HepG2 (cell line): ENCODE data around the gene UBE2B. TPM values are rescaled to one million over a fixed set of nuclear protein-coding genes. Genes with fewer than 3 reads are reported as not detected.

Experiments used
- ATRX ChIP-seq: sonication (generic); formaldehyde crosslinking; IDR thresholded peaks from 2 replicates; pipeline ENCODE4 v1.4.0; 2020; ENCODE audit warnings: missing genetic modification reagents, borderline replicate concordance
- GABPB1 ChIP-seq: IDR thresholded peaks from 2 replicates; pipeline ENCODE4 v1.6.1; 2016; ENCODE audit warnings: mild to moderate bottlenecking, missing genetic modification reagents, moderate library complexity, missing compliant biosample characterization
- KLF12 ChIP-seq: sonication (generic); formaldehyde crosslinking; IDR thresholded peaks from 2 replicates; pipeline ENCODE4 v1.4.0; 2020; ENCODE audit warnings: missing genetic modification reagents, borderline replicate concordance
- KLF15 ChIP-seq: sonication (generic); formaldehyde crosslinking; IDR thresholded peaks from 2 replicates; pipeline ENCODE4 v1.8.1; 2023; ENCODE audit warnings: borderline replicate concordance, mild to moderate bottlenecking, inconsistent platforms, missing genetic modification reagents, mixed read lengths
- PAWR ChIP-seq: sonication (generic); formaldehyde crosslinking; IDR thresholded peaks from 2 replicates; pipeline ENCODE4 v1.4.0; 2020; ENCODE audit warnings: missing genetic modification reagents, mild to moderate bottlenecking, borderline replicate concordance
- PITX1 ChIP-seq: sonication (generic); formaldehyde crosslinking; IDR thresholded peaks from 2 replicates; pipeline ENCODE4 v1.5.1; 2020; ENCODE audit warnings: mild to moderate bottlenecking, missing genetic modification reagents
- RBM39 ChIP-seq: fragments of 200-400 bp; formaldehyde crosslinking; IDR thresholded peaks from one replicate; pipeline ENCODE4 v1.6.1; 2018; ENCODE audit warnings: antibody characterized with exemption, mild to moderate bottlenecking, low read depth, low read length; ENCODE audit not compliant: poor library complexity, severe bottlenecking
- YEATS4 ChIP-seq: sonication (generic); formaldehyde crosslinking; IDR thresholded peaks from 2 replicates; pipeline ENCODE4 v1.4.0; 2020; ENCODE audit warnings: missing genetic modification reagents, borderline replicate concordance
- ZNF224 ChIP-seq: sonication (generic); formaldehyde crosslinking; IDR thresholded peaks from 2 replicates; pipeline ENCODE4 v1.5.0; 2020; ENCODE audit warnings: mild to moderate bottlenecking, missing genetic modification reagents
- ZNF253 ChIP-seq: sonication (generic); formaldehyde crosslinking; IDR thresholded peaks from 2 replicates; pipeline ENCODE4 v1.8.0; 2022; ENCODE audit warnings: mild to moderate bottlenecking, missing genetic modification reagents, borderline replicate concordance
- ZNF337 ChIP-seq: sonication (generic); formaldehyde crosslinking; IDR thresholded peaks from 2 replicates; pipeline ENCODE4 v1.5.1; 2020; ENCODE audit warnings: missing genetic modification reagents, low read depth, mild to moderate bottlenecking, borderline replicate concordance
- ZNF451 ChIP-seq: sonication (generic); formaldehyde crosslinking; IDR thresholded peaks from 2 replicates; pipeline ENCODE4 v1.5.0; 2020; ENCODE audit warnings: mild to moderate bottlenecking, missing genetic modification reagents
- ZNF530 ChIP-seq: sonication (generic); formaldehyde crosslinking; IDR thresholded peaks from 2 replicates; pipeline ENCODE4 v1.5.0; 2020; ENCODE audit warnings: low read depth, mild to moderate bottlenecking, missing genetic modification reagents
- ZNF768 ChIP-seq: sonication (generic); formaldehyde crosslinking; IDR thresholded peaks from 2 replicates; pipeline ENCODE4 v1.4.0; 2020; ENCODE audit warnings: missing genetic modification reagents
- ZNF790 ChIP-seq: sonication (generic); formaldehyde crosslinking; IDR thresholded peaks from 2 replicates; pipeline ENCODE4 v1.8.0; 2022; ENCODE audit warnings: missing genetic modification reagents, mild to moderate bottlenecking, borderline replicate concordance
- polyA plus RNA-seq, 8 experiments: library from polyadenylated mRNA; depleted of rRNA in 3 of 8; stranded (reverse) in 7 of 8; unstranded in 1 of 8; fragments of >200 nt; fragmentation: Illumina TruSeq in 4 of 8; extraction: Trizol in 4 of 8; gene quantifications; 2 replicates each; pipeline versions ENCODE4 v1.2.1 to v1.2.3, GENCODE V29; 2011 to 2016; ENCODE audit warnings: low read depth in 4 of 8, missing spikeins in 1 of 8, mixed read lengths in 1 of 8; ENCODE audit not compliant: insufficient read depth in 1 of 8
- total RNA-seq, 5 experiments: library from RNA; depleted of rRNA; stranded (reverse); fragments of >200 nt; fragmentation: Illumina TruSeq; extraction: Trizol; gene quantifications; 2 replicates each; pipeline ENCODE4 v1.2.3, GENCODE V29; 2016; ENCODE audit warnings: low read depth in 1 of 5
- TF ChIP-seq, protein P1 (sequence below): fragments of 450-650 bp; IDR thresholded peaks from 2 replicates; pipeline ENCODE4 v1.6.1; 2017
- TF ChIP-seq, protein P2 (sequence below): sonication (generic); formaldehyde crosslinking; IDR thresholded peaks from 2 replicates; pipeline ENCODE4 v1.4.0; 2020; ENCODE audit warnings: low read depth, missing genetic modification reagents
- TF ChIP-seq, protein P3 (sequence below): sonication (generic); formaldehyde crosslinking; IDR thresholded peaks from 2 replicates; pipeline ENCODE4 v1.4.0; 2020; ENCODE audit warnings: mild to moderate bottlenecking, missing genetic modification reagents

UBE2B gene
- total and polyA plus RNA-seq, 2 of the 13 experiments (the other 11 are each of a cell fraction or from before 2014, with no cell fraction given): 25.2 to 56.0 TPM

DNA sequence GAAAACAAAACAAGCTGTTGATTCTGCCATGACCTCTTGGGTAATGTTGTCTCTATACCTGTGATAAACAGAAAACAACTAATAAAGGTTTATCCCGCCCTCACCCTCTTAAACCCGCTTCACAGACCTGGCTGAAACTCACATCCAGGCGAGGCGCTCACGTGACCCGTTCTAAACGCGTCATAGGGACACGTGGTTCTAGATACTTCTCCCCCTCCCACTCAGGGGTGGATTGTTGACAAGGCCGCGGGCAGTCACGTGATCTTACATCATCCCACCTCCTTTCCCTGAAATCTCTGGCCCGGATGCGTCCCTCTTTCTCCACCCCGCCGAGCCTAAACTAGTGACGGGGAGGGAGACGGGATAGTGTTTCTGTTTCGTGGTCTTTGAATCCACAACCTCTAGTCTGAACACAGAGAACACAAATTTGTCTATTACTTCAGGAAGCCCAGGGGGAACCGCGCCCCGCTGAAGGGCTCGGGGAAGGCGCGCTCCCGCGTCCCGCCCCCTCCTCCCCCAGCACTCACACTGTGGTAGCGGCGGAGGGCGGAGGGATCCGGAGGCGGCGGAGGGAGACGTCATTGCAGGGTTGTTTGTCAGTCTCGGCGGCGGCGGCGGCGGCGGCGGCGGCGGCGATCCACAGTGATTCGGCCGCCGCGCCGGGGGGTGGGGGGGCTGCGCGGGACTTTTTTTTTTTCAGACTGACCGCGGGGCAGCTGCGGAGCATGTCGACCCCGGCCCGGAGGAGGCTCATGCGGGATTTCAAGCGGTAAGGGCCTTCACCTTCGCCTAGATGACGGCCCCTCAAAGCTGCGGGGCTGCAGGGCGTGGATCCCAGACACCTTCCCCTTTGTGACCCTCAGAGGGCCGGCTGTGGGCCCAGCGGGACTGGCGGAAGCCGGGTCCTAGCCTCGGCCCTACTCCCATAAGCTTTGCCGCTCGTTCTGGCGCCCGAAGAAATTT lies at the start of gene UBE2B (continued):
- TF ChIP-seq GABPB1 (CRISPR knock-in tag): peak; percentile 89
- no peak for TF ChIP-seq ZNF337 (CRISPR knock-in tag)
- peak; percentile 57; the same call in 1 of the 2 replicates for TF ChIP-seq ZNF451 (CRISPR knock-in tag)
- peak; percentile 87 for TF ChIP-seq ZNF224 (CRISPR knock-in tag)
- TF ChIP-seq, protein P1, sequence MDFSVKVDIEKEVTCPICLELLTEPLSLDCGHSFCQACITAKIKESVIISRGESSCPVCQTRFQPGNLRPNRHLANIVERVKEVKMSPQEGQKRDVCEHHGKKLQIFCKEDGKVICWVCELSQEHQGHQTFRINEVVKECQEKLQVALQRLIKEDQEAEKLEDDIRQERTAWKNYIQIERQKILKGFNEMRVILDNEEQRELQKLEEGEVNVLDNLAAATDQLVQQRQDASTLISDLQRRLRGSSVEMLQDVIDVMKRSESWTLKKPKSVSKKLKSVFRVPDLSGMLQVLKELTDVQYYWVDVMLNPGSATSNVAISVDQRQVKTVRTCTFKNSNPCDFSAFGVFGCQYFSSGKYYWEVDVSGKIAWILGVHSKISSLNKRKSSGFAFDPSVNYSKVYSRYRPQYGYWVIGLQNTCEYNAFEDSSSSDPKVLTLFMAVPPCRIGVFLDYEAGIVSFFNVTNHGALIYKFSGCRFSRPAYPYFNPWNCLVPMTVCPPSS: peak; percentile 86; the same call in 1 of the 2 replicates
- peak; percentile 77 for TF ChIP-seq PITX1
- TF ChIP-seq ZNF790: peak; percentile 92
- TF ChIP-seq, protein P2, sequence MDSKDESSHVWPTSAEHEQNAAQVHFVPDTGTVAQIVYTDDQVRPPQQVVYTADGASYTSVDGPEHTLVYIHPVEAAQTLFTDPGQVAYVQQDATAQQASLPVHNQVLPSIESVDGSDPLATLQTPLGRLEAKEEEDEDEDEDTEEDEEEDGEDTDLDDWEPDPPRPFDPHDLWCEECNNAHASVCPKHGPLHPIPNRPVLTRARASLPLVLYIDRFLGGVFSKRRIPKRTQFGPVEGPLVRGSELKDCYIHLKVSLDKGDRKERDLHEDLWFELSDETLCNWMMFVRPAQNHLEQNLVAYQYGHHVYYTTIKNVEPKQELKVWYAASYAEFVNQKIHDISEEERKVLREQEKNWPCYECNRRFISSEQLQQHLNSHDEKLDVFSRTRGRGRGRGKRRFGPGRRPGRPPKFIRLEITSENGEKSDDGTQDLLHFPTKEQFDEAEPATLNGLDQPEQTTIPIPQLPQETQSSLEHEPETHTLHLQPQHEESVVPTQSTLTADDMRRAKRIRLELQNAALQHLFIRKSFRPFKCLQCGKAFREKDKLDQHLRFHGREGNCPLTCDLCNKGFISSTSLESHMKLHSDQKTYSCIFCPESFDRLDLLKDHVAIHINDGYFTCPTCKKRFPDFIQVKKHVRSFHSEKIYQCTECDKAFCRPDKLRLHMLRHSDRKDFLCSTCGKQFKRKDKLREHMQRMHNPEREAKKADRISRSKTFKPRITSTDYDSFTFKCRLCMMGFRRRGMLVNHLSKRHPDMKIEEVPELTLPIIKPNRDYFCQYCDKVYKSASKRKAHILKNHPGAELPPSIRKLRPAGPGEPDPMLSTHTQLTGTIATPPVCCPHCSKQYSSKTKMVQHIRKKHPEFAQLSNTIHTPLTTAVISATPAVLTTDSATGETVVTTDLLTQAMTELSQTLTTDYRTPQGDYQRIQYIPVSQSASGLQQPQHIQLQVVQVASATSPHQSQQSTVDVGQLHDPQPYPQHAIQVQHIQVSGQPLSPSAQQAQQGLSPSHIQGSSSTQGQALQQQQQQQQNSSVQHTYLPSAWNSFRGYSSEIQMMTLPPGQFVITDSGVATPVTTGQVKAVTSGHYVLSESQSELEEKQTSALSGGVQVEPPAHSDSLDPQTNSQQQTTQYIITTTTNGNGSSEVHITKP: peak; percentile 99
- TF ChIP-seq ZNF768: peak; percentile 53; the same call in 1 of the 2 replicates
- TF ChIP-seq ATRX (CRISPR knock-in tag): no peak
- TF ChIP-seq YEATS4 (CRISPR knock-in tag): no peak; the same call in none of the 2 replicates
- peak; percentile 88; the same call in 1 of the 2 replicates for TF ChIP-seq ZNF253 (CRISPR knock-in tag)
- TF ChIP-seq PAWR: no peak
- TF ChIP-seq RBM39: peak; percentile 89
- TF ChIP-seq ZNF530 (CRISPR knock-in tag): no peak
- TF ChIP-seq, protein P3, sequence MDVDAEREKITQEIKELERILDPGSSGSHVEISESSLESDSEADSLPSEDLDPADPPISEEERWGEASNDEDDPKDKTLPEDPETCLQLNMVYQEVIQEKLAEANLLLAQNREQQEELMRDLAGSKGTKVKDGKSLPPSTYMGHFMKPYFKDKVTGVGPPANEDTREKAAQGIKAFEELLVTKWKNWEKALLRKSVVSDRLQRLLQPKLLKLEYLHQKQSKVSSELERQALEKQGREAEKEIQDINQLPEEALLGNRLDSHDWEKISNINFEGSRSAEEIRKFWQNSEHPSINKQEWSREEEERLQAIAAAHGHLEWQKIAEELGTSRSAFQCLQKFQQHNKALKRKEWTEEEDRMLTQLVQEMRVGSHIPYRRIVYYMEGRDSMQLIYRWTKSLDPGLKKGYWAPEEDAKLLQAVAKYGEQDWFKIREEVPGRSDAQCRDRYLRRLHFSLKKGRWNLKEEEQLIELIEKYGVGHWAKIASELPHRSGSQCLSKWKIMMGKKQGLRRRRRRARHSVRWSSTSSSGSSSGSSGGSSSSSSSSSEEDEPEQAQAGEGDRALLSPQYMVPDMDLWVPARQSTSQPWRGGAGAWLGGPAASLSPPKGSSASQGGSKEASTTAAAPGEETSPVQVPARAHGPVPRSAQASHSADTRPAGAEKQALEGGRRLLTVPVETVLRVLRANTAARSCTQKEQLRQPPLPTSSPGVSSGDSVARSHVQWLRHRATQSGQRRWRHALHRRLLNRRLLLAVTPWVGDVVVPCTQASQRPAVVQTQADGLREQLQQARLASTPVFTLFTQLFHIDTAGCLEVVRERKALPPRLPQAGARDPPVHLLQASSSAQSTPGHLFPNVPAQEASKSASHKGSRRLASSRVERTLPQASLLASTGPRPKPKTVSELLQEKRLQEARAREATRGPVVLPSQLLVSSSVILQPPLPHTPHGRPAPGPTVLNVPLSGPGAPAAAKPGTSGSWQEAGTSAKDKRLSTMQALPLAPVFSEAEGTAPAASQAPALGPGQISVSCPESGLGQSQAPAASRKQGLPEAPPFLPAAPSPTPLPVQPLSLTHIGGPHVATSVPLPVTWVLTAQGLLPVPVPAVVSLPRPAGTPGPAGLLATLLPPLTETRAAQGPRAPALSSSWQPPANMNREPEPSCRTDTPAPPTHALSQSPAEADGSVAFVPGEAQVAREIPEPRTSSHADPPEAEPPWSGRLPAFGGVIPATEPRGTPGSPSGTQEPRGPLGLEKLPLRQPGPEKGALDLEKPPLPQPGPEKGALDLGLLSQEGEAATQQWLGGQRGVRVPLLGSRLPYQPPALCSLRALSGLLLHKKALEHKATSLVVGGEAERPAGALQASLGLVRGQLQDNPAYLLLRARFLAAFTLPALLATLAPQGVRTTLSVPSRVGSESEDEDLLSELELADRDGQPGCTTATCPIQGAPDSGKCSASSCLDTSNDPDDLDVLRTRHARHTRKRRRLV (CRISPR knock-in tag): no peak
- TF ChIP-seq KLF12 (CRISPR knock-in tag): peak; percentile 78; the same call in 1 of the 2 replicates
- peak; percentile 49; the same call in 1 of the 2 replicates for TF ChIP-seq KLF15
